Hepatocyte (in vitro differentiated cells): ENCODE results near the gene OR4D6. TPM values are rescaled to one million over a fixed set of nuclear protein-coding genes. Genes with fewer than 3 reads are reported as not detected.

Source experiments
- DNase-seq: peaks from one replicate; pipeline ENCODE4 v3.0.0-alpha.2; 2016; ENCODE audit warnings: low spot score
- H2AFZ ChIP-seq: fragments of 200-600 bp; sonication (generic); 2 replicates; pipeline ENCODE4 v1.6.0; 2016; ENCODE audit warnings: antibody characterized with exemption, mild to moderate bottlenecking
- H3K27ac ChIP-seq: fragments of 200-600 bp; sonication (generic); 2 replicates; pipeline ENCODE4 v1.5.1; 2016; ENCODE audit warnings: mild to moderate bottlenecking
- H3K27me3 ChIP-seq: fragments of 200-600 bp; sonication (generic); 2 replicates; pipeline ENCODE4 v1.6.1; 2016
- H3K36me3 ChIP-seq: fragments of 200-600 bp; sonication (generic); replicated peaks from 2 replicates; pipeline ENCODE4 v1.5.1; 2016; ENCODE audit warnings: low read depth; ENCODE audit not compliant: insufficient read depth
- H3K4me1 ChIP-seq: fragments of 200-600 bp; sonication (generic); 2 replicates; pipeline ENCODE4 v1.5.1; 2016; ENCODE audit warnings: mild to moderate bottlenecking, moderate library complexity; ENCODE audit not compliant: insufficient read depth
- H3K4me2 ChIP-seq: fragments of 200-600 bp; sonication (generic); 2 replicates; pipeline ENCODE4 v1.6.0; 2016
- H3K4me3 ChIP-seq: fragments of 200-600 bp; sonication (generic); 2 replicates; pipeline ENCODE4 v1.5.1; 2016; ENCODE audit warnings: mild to moderate bottlenecking
- H3K79me2 ChIP-seq: fragments of 200-600 bp; sonication (generic); 2 replicates; pipeline ENCODE4 v1.6.0; 2017; ENCODE audit warnings: mild to moderate bottlenecking
- H3K9me2 ChIP-seq: fragments of 200-600 bp; sonication (generic); replicated peaks from 2 replicates; pipeline ENCODE4 v1.6.0; 2017; ENCODE audit warnings: mild to moderate bottlenecking; ENCODE audit not compliant: insufficient read depth
- H3K9me3 ChIP-seq: fragments of 200-600 bp; sonication (generic); 2 replicates; pipeline ENCODE4 v1.5.1; 2016; ENCODE audit warnings: low read depth, mild to moderate bottlenecking
- H4K20me1 ChIP-seq: fragments of 200-600 bp; sonication (generic); 2 replicates; pipeline ENCODE4 v1.6.0; 2016; ENCODE audit warnings: mild to moderate bottlenecking; ENCODE audit not compliant: insufficient read depth, poor library complexity, severe bottlenecking
- EZH2 ChIP-seq: fragments of 200-600 bp; sonication (generic); IDR thresholded peaks from 2 replicates; pipeline ENCODE4 v1.6.1; 2016; ENCODE audit warnings: antibody characterized with exemption, mild to moderate bottlenecking, borderline replicate concordance
- EZH2phosphoT487 ChIP-seq: fragments of 200-600 bp; sonication (generic); IDR thresholded peaks from one replicate; pipeline ENCODE4 v1.6.1; 2018; ENCODE audit warnings: antibody characterized with exemption, mild to moderate bottlenecking, low read depth, moderate library complexity; ENCODE audit not compliant: unreplicated experiment, severe bottlenecking
- WGBS: methylation state at CpG from one replicate; pipeline ENCODE4 v1.1.6; 2016; ENCODE audit warnings: low lambda C conversion rate; ENCODE audit errors: missing lambda C conversion rate; 5-methylcytosine and 5-hydroxymethylcytosine counted together
- polyA plus RNA-seq: library from polyadenylated mRNA; unstranded; fragments of >200 nt; fragmentation: Nextera tagmentation; extraction: Ambion mirVana; gene quantifications from 2 replicates; pipeline ENCODE4 v1.2.1, GENCODE V29; 2016
- total RNA-seq: library from RNA; depleted of rRNA; stranded (reverse); fragments of >200 nt; gene quantifications from 2 replicates; pipeline ENCODE4 v1.2.3, GENCODE V29; 2014
- TF ChIP-seq, protein P1 (sequence below): fragments of 200-600 bp; sonication (generic); IDR thresholded peaks from 2 replicates; pipeline ENCODE4 v1.5.1; 2016; ENCODE audit warnings: antibody characterized with exemption, mild to moderate bottlenecking; ENCODE audit not compliant: poor library complexity

The OR4D6 gene
- total and polyA plus RNA-seq, 2 experiments from 2014 or later = not detected

DNA sequence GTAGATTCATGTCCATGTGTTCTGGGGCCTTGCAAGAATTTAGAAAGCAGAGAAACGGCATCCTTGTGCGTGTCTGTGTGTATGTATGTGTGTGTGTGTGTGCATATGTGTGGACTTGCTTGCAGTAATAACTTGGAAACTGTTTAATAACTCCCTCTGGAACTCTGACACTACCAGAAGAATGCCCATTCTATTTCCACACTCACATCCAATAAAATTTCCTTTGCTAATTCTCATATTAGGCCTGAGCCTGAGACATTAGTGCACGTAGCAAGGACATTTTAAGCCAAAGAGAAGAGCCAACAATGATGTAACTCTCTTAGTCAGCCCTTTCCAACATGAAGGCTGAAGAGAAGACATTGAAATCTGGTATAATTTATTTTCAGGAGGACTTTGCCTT is 3.2 kb downstream of the OR4D6 start:
- TF ChIP-seq, protein P1, sequence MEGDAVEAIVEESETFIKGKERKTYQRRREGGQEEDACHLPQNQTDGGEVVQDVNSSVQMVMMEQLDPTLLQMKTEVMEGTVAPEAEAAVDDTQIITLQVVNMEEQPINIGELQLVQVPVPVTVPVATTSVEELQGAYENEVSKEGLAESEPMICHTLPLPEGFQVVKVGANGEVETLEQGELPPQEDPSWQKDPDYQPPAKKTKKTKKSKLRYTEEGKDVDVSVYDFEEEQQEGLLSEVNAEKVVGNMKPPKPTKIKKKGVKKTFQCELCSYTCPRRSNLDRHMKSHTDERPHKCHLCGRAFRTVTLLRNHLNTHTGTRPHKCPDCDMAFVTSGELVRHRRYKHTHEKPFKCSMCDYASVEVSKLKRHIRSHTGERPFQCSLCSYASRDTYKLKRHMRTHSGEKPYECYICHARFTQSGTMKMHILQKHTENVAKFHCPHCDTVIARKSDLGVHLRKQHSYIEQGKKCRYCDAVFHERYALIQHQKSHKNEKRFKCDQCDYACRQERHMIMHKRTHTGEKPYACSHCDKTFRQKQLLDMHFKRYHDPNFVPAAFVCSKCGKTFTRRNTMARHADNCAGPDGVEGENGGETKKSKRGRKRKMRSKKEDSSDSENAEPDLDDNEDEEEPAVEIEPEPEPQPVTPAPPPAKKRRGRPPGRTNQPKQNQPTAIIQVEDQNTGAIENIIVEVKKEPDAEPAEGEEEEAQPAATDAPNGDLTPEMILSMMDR = no peak
- TF ChIP-seq EZH2 (no peak), EZH2phosphoT487 (no peak)

GRCh38 chr11:59463190-59463641 is 6.5 kb downstream of the OR4D6 start:
- WGBS = 58% methylated on average over 5 of the region's 5 CpGs
- TF ChIP-seq, protein P1 = no peak
- no peak for TF ChIP-seq EZH2
- TF ChIP-seq EZH2phosphoT487 = no peak
- no peaks in the 10 kb centered on the region for H3K27me3 ChIP-seq
- H3K27ac ChIP-seq = no peak overlapping the region
- H3K4me3 ChIP-seq = no peak overlapping the region
- H4K20me1 ChIP-seq = no peaks in the 10 kb centered on the region
- no peak for DNase-seq
- no peak overlapping the region for H3K4me2 ChIP-seq
- no peak overlapping the region for H2AFZ ChIP-seq
- no peaks in the 10 kb centered on the region for H3K9me3 ChIP-seq
- no peaks in the 10 kb centered on the region for H3K79me2 ChIP-seq
- no peaks in the 10 kb centered on the region for H3K4me1 ChIP-seq
- no peaks in the 10 kb centered on the region for H3K36me3 ChIP-seq
- no peaks in the 10 kb centered on the region for H3K9me2 ChIP-seq

More for the DNA sequence above, 3.2 kb downstream of the OR4D6 start:
- H3K9me3 ChIP-seq = no peaks in the 10 kb centered on the region
- H3K27ac ChIP-seq = no peak overlapping the region
- H4K20me1 ChIP-seq = no peaks in the 10 kb centered on the region
- H3K27me3 ChIP-seq = no peaks in the 10 kb centered on the region
- H3K4me1 ChIP-seq = peaks cover 3% of the 10 kb centered on the region
- H3K4me3 ChIP-seq = no peak overlapping the region
- no peak overlapping the region for H2AFZ ChIP-seq
- no peaks in the 10 kb centered on the region for H3K9me2 ChIP-seq
- no peak for DNase-seq
- 70% methylated on average over 3 of the region's 3 CpGs for WGBS
- no peak overlapping the region for H3K4me2 ChIP-seq
- no peaks in the 10 kb centered on the region for H3K79me2 ChIP-seq
- no peaks in the 10 kb centered on the region for H3K36me3 ChIP-seq

- no peak for TF ChIP-seq EZH2
- TF ChIP-seq EZH2phosphoT487 = no peak
- TF ChIP-seq, protein P1 = no peak
- no peaks in the 10 kb centered on the region for H3K27me3 ChIP-seq
- H3K27ac ChIP-seq = no peak within 1 kb of the TSS
- H3K79me2 ChIP-seq = no peaks in the 10 kb centered on the region
- H4K20me1 ChIP-seq = no peaks in the 10 kb centered on the region
- H3K4me2 ChIP-seq = no peak within 1 kb of the TSS
- H3K4me3 ChIP-seq = no peak within 1 kb of the TSS
- H3K9me2 ChIP-seq = no peaks in the 10 kb centered on the region
- no peak for DNase-seq
- no peaks in the 10 kb centered on the region for H3K36me3 ChIP-seq
- H3K4me1 ChIP-seq = no peaks in the 10 kb centered on the region
- H2AFZ ChIP-seq = no peak within 1 kb of the TSS
- no peaks in the 10 kb centered on the region for H3K9me3 ChIP-seq
Observed at GRCh38 chr11:59473015-59473414, 16.3 kb downstream of the OR4D6 start, which contains the start of gene OR4D10. OR4D10 (plus strand) TSS chr11:59473315; CDS start chr11:59477430, 4,115 bp downstream.

DNA sequence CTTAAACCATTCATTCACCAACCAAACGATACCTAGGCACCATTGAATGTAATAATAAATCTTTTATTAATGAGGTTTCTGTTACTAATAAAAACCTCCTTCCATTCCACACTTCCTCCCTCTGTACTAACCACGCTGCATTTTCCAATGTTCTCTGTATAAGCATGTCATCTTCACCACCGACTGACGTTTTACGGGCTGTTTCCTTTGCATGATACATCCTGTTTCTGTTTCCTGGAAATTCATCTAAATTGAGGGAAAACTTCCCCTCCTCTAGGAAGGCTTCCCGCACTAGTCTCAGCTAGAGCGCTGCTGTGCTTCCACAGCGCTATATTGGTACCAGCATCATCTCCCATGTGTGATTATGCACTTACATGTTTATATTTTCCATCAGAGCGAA is 18.4 kb downstream of the OR4D6 start:
- Histone ChIP-seq H4K20me1 (no peaks in the 10 kb centered on the region), H3K9me2 (no peaks in the 10 kb centered on the region), H3K27me3 (no peaks in the 10 kb centered on the region), H2AFZ (no peak overlapping the region), H3K4me2 (no peak overlapping the region), H3K9me3 (no peaks in the 10 kb centered on the region), H3K79me2 (no peaks in the 10 kb centered on the region), H3K4me1 (no peaks in the 10 kb centered on the region), H3K27ac (no peak overlapping the region), H3K4me3 (no peak overlapping the region), H3K36me3 (no peaks in the 10 kb centered on the region)
- TF ChIP-seq EZH2phosphoT487 (no peak), EZH2 (no peak)
- TF ChIP-seq, protein P1 = no peak
- WGBS = 68% methylated on average over 9 of the region's 9 CpGs
- no peak for DNase-seq
